Amygdala (tissue), 56 donors: ENCODE measurements around the gene TTC9B.

Source experiments
- DNase-seq, 56 donors: peaks; one replicate each; lab custom pipeline; 2025; lab: John Stamatoyannopoulos, UW

TTC9B gene

DNA sequence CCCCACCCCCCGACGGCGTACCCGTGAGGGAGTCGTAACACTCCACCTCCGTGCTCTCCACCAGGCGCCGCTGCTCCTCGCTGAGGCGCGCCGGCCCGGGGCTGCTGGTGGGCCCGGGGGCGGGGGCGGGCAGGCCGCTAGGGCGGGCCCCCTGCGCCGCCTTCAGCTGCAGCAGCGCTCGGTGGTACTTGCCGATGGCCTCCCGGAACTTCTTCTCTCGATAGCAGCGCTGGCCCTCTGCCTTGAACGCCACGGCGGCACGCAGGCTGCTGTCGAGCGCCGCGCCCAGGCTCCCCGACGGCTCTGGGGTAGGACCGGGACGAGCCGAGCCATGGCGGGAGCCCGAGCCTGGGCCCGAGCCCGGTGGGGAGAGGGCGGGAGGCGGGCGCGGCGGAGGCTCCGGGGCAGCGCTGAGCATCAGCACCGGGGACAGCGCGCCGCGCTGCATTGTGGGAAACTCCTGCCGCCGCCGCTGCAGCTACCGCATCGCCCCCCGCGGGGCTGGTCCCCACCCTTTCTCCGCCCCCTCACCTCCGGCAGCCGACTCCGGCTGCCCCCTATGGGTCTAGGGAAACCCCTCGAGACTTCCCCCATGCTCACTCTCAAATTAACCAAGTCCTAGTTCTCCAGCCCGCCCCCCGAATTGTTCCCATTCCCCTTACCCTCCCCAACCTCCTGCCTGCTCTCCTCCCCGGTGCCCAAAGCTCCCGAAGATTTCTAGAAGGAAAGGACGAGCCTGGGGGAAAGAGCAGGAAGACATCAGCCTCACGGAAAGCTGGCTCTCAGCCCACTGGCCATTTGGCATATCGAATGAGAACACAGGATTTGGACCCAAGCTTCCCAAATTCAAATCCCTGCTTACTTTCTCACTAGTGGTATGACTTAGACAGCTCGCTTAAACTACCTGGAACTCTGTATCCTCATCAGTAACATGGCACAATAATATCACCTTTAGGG lies at the start of gene TTC9B:
TTC9B (minus strand) TSS at position 451 of the 957 bp plus-strand sequence; CDS start at position 448, 3 bp downstream.
- peak in 31 of 56 donors; percentile 12 to 75 (median 35) for DNase-seq

DNA sequence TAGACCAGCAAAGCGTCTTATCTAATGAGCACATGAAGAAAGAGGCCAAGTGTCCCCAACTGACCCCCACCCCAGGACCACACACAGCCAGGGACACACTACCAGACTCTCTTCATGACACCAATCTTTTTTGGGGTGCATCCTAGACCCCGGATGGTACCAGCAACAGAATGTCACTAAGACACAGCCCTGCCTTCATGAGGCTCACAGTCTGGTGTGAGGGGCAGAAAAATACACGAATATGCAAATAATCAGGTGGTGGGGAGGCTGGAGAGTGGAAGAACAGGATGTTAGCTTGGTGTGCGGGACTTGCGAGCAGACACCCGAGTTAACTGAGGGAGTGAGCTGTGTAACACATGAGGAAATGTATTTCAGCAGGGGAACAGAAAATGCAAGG lies 49.4 kb upstream of the TTC9B start:
- no peak for DNase-seq

GRCh38 chr19:40266912-40267600 lies 48.9 kb upstream of the TTC9B start:
- no peak for DNase-seq

- peak in 9 of 56 donors; percentile 21 to 54 (median 36) for DNase-seq
These were observed 47.9 kb upstream of the TTC9B start for GRCh38 chr19:40266119-40266518.

GRCh38 chr19:40265763-40266099 lies 47.5 kb upstream of the TTC9B start:
- no peak for DNase-seq

DNA sequence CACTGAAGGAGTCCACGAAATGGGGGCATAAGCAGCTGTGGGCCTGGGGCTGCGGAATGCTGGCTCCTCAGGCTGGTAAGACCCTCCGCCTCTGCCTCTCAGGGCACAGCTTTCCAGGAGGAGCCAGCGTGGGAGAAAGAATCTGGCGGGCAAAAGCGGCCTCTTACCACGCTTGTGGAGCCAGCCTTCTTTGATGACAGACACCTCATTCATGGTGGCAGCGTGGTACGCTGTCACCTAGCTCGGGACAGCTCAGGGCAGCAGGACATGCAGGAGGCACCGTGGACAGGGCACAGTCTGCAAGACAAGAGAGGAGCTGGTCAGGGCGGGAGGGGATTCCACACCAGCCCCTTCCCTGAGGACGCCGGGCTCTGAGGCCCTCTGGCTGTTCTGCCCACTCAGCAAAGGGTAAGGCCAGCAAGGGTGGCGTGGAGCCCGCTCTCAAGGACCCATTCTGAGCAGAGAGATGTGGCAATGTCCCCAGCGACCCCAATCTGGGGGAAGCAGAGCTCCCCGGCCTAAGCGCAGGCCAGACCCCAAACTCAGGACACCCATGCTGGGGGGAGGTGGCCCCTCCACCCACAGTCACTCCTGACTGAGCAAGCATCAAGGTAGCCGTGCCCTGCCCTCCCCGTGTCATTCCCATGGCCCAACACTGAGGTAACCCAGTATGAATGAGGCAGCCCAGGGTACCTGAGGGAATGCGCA lies 47.0 kb upstream of the TTC9B start:
- no peak for DNase-seq

GRCh38 chr19:40264314-40265054 lies 46.3 kb upstream of the TTC9B start:
- no peak for DNase-seq

GRCh38 chr19:40263440-40264313 lies 45.5 kb upstream of the TTC9B start:
- no peak for DNase-seq

- no peak for DNase-seq
These were observed 44.2 kb upstream of the TTC9B start for GRCh38 chr19:40262422-40262821.

- DNase-seq, result no peak
These were observed 43.4 kb upstream of the TTC9B start for GRCh38 chr19:40261631-40262030.

DNA sequence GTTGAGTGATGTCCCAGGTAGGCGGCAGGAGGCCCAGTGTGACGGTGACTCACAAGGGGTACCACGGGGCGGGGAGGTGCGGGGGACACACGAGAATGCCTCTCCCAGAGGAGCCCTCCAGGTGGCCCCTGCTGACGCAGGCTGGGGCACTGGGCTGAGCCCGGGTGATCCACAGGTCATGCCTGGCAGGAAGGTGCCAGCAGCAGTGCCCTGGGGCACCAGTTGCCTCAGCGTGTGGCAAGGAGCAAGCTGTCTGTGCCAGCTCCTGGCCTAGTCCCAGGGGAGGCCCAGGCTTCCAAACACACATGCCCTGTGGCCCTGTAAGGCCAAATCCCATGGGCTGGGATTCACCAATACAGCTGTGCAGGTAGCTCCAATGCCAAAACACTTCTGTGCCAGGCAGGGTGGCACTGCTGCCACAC lies 38.9 kb upstream of the TTC9B start:
- DNase-seq, result peak in 1 of 56 donors; percentile 34

DNA sequence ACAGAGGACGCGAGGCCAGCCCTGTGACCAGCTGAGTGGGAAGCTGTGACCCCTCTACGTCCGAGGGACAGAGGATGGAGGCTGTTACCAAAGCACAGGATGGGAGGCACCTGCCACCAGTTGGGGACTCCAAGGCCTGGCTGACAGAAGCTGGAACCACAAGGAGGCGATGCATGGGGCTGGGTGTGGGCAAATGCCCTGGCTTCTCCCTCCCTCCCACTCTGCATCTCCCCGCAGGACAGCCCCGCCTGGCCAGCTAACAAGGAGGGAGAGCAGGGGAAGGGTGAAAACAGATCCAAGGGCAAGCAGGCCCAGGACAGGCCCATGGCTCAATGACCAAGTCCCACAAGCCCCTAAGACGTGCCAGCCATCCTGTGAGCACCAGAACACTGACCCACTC lies 38.3 kb upstream of the TTC9B start:
- no peak for DNase-seq

DNA sequence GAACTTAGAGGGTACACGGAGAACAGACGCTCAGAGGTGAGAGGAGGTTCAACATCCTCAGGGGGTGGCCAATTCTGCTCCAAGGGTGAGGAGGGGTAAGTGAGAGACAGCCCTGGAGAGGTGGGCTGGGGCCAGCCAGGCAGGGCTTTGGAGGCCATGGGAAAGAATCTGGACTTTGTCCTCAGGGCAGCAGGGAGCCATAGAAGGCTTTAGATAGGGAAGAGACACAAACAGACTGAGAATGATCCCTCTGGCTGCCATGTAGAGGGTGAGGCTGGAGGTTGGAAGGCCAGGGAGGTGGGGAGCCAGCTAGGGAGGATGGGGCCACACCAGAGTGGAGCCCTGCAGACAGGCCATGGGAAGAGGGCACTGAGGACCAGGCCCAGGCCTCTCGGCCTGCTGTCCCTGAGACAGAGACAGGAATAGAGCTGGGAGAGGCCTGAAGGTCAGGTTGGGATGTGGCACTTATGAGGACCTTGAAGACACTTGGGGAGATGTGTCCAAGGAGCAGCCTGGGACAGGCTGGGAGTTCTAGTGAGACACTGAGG lies 37.5 kb upstream of the TTC9B start:
- no peak for DNase-seq

DNA sequence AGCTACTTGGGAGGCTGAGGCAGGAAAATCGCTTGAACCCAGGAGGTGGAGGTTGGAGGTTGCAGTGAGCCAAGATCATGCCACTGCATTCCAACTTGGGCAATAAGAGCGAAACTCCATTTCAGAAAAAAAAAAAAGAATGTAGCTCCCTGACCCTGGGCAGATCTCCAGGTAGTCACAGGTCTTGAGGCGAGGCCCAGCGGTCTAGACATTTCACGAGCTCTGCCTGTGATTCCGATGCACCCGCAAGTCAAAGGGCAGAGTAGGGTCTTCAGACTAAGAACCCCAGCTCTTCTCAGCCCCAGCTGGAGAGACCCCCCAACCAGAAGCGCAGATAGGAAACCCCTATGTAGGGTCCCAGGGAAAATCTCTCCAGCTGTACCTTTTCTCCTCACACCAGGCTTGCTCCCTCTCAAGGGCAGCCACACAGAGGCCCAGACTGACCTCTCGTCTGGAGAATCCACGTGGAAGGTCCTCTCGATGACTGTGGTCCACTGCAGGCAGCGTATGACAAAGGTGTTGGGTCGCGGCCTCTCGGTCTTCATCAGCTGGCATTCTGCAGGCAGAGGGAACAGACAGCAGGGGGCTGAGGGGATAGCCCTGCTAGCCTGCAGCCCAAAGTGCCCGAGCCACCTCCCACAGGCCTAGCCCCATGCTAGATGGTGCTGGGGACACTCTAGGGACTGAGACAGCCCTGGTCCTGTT lies 36.7 kb upstream of the TTC9B start:
- no peak for DNase-seq

DNA sequence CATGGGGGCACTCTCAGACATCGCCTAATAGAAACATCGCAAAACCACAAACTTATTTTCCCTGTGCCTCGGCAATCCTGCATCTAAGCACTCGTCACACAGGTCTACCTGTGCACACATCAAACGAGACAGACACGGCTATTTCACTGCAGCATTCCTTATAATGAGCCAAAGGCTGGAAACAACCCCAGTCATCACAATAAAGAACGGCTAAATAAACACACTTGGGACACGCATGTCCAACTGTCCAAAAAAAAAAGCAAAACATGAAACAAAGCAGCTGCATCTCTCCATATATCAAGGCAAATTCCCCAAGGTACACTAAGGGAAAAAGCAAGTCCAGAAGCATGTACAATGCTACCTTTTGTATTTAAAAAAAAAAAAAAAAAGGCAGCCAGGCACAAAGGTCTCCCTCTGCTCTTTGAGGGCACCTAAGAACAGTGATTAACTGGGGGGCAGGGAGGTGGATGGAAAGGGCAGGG lies 35.5 kb upstream of the TTC9B start:
- no peak for DNase-seq

DNA sequence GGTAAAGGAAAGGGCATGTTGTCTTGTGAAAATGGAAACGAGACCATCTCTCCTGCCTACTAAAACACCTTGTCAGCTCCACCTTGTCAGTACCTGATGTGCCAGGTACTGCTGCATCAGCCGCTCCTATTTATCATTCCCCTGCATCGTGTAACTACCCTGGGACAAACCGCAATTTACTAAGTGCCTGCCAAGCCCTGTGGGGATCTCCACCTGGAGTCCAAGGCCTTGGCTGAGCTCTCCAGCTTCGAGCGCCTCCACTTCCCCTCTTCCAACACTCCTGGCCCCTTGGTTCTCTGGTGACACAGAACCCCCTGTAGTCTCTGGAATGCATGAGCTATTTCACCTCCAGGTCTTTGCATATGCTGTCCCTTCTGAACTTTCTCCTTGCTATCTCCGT lies 34.2 kb upstream of the TTC9B start:
- no peak for DNase-seq

- no peak for DNase-seq
These were observed 33.8 kb upstream of the TTC9B start for GRCh38 chr19:40251991-40252390.

DNA sequence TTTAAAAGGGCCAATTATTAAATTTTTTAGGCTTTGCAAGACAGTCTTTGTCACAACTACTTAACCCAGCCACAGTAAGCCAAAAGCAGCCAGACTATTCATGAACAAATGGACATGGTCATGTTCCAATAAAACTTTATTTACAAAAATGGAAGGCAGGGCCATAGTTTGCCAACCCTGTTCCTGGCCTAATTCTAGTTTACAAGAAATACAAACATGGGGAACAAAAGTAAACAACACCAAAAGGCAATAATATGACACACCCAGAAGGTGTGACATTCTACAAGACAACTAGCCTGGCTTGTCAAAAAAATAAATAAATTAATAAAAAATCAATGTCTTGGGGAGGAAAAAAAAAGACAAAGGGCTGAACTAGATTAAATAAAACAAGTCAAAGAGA lies 33.1 kb upstream of the TTC9B start:
- DNase-seq, result no peak
